ENCODE results near the gene PIK3C2G. TPM values are rescaled to one million over a fixed set of nuclear protein-coding genes. Genes with fewer than 3 reads are reported as not detected.

PIK3C2G gene
- polyA plus RNA-seq, 1 donor (not counting 4 experiments of a cell fraction or from before 2014, with no cell fraction given): 3.7 TPM

DNA sequence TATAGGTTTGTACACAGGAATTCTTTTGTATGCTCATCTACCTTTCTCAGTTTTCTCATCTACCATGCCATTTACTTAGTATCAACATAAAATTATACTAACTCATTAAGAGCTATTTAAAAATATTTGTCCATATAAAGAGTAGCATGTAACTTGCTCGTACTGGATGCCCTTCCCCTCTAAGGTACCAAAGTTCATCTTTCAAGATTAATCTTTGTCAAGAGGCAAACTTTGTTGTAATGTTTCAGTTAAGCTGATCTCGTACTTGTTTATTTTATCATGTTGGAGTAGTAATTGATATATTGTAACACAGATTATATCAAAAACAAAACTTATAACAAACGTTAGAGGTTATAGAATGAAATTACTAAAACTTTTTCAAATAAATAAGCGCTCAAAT is 128.5 kb downstream of the PIK3C2G start:
- Histone ChIP-seq H3K27ac (ENCODE audit: control insufficient read depth, insufficient read depth, low read length) (no peak overlapping the region), H3K4me2 (ENCODE audit: control insufficient read depth, extremely low read depth, insufficient read depth, low read depth, low read length) (no peak overlapping the region), H3K27me3 (ENCODE audit: control insufficient read depth, extremely low read depth, insufficient read depth, low read length) (no peaks in the 10 kb centered on the region), H3K4me1 (ENCODE audit: control insufficient read depth, extremely low read depth, insufficient read depth, low read length) (peaks cover 2% of the 10 kb centered on the region), H3K9me3 (ENCODE audit: control insufficient read depth, low read depth, low read length) (no peaks in the 10 kb centered on the region), H4K20me1 (ENCODE audit: control insufficient read depth, extremely low read depth, insufficient read depth, low read length) (no peaks in the 10 kb centered on the region), H3K9me1 (ENCODE audit: control insufficient read depth, extremely low read depth, insufficient read depth, low read length) (no peaks in the 10 kb centered on the region), H3K9ac (ENCODE audit: control insufficient read depth, extremely low read depth, insufficient read depth, low read length) (no peak overlapping the region), H3K79me2 (ENCODE audit: control insufficient read depth, insufficient read depth, low read length) (no peaks in the 10 kb centered on the region), H2AFZ (ENCODE audit: control insufficient read depth, low read length) (no peak overlapping the region), H3K36me3 (ENCODE audit: control insufficient read depth in 2 of 2, extremely low read depth in 1 of 2, insufficient read depth in 2 of 2, low read length in 2 of 2) (no peaks in the 10 kb centered on the region), H3K4me3 (ENCODE audit: control insufficient read depth in 2 of 3, extremely low read depth in 1 of 3, insufficient read depth in 2 of 3, low read depth in 1 of 3, low read length in 3 of 3) (no peak overlapping the region)
- no peak for FAIRE-seq
- no peak for TF ChIP-seq EZH2 (IDR thresholded peaks at IDR 0.05; ENCODE audit: low read length)
- TF ChIP-seq, protein P1, sequence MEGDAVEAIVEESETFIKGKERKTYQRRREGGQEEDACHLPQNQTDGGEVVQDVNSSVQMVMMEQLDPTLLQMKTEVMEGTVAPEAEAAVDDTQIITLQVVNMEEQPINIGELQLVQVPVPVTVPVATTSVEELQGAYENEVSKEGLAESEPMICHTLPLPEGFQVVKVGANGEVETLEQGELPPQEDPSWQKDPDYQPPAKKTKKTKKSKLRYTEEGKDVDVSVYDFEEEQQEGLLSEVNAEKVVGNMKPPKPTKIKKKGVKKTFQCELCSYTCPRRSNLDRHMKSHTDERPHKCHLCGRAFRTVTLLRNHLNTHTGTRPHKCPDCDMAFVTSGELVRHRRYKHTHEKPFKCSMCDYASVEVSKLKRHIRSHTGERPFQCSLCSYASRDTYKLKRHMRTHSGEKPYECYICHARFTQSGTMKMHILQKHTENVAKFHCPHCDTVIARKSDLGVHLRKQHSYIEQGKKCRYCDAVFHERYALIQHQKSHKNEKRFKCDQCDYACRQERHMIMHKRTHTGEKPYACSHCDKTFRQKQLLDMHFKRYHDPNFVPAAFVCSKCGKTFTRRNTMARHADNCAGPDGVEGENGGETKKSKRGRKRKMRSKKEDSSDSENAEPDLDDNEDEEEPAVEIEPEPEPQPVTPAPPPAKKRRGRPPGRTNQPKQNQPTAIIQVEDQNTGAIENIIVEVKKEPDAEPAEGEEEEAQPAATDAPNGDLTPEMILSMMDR (optimal IDR thresholded peaks at IDR 0.05 in 1 of 3, IDR thresholded peaks at IDR 0.05 in 1 of 3, conservative IDR thresholded peaks at IDR 0.05 in 1 of 3; ENCODE audit: extremely low read depth in 1 of 3, insufficient read depth in 2 of 3, low read length in 3 of 3): no peak
- dilution Hi-C loops (cut with MboI; ENCODE audit: extremely low pct_ligation_motif_present, low sequenced_read_pairs): no loop called here
- DNase-seq (ENCODE audit: low read depth, low spot score): no peak

DNA sequence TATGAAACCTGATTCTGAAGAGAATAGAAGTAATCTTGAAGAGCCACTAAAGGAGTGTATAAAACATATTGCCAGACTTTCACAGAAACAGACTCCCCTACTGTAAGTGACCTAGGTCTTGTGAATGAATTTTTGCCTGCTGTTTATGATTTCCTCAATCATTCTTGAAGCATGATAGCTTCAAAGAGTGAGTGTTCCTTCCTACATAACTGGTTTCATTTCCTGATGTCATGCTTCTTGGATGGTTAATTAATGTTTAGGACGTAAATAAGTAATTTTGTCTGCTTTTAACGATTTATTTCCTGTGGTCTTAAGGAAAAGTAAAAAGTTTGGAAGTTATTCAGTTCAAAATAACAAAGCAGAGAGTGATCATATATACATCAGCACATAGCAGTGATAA is 129.8 kb downstream of the PIK3C2G start:
- Histone ChIP-seq H4K20me1 (ENCODE audit: control insufficient read depth, extremely low read depth, insufficient read depth, low read length) (no peaks in the 10 kb centered on the region), H3K4me2 (ENCODE audit: control insufficient read depth, extremely low read depth, insufficient read depth, low read depth, low read length) (no peak overlapping the region), H3K4me1 (ENCODE audit: control insufficient read depth, extremely low read depth, insufficient read depth, low read length) (peaks cover 2% of the 10 kb centered on the region), H3K27me3 (ENCODE audit: control insufficient read depth, extremely low read depth, insufficient read depth, low read length) (no peaks in the 10 kb centered on the region), H3K79me2 (ENCODE audit: control insufficient read depth, insufficient read depth, low read length) (no peaks in the 10 kb centered on the region), H3K27ac (ENCODE audit: control insufficient read depth, insufficient read depth, low read length) (no peak overlapping the region), H2AFZ (ENCODE audit: control insufficient read depth, low read length) (no peak overlapping the region), H3K9me1 (ENCODE audit: control insufficient read depth, extremely low read depth, insufficient read depth, low read length) (no peaks in the 10 kb centered on the region), H3K9me3 (ENCODE audit: control insufficient read depth, low read depth, low read length) (no peaks in the 10 kb centered on the region), H3K9ac (ENCODE audit: control insufficient read depth, extremely low read depth, insufficient read depth, low read length) (no peak overlapping the region), H3K4me3 (ENCODE audit: control insufficient read depth in 2 of 3, extremely low read depth in 1 of 3, insufficient read depth in 2 of 3, low read depth in 1 of 3, low read length in 3 of 3) (no peak overlapping the region), H3K36me3 (ENCODE audit: control insufficient read depth in 2 of 2, extremely low read depth in 1 of 2, insufficient read depth in 2 of 2, low read length in 2 of 2) (no peaks in the 10 kb centered on the region)
- dilution Hi-C loops (cut with MboI; ENCODE audit: extremely low pct_ligation_motif_present, low sequenced_read_pairs): no loop called here
- TF ChIP-seq EZH2 (IDR thresholded peaks at IDR 0.05; ENCODE audit: low read length): no peak
- TF ChIP-seq, protein P1 (optimal IDR thresholded peaks at IDR 0.05 in 1 of 3, IDR thresholded peaks at IDR 0.05 in 1 of 3, conservative IDR thresholded peaks at IDR 0.05 in 1 of 3; ENCODE audit: extremely low read depth in 1 of 3, insufficient read depth in 2 of 3, low read length in 3 of 3): no peak
- no peak for FAIRE-seq
- no peak for DNase-seq (ENCODE audit: low read depth, low spot score)

Measured in keratinocyte (primary cell).